K562 (cell line): ENCODE measurements around the gene MICAL1.

Experiments used
- BRCA1 ChIP-seq, 2 experiments: fragments of 450-650 bp in 1 of 2; sonication (generic) in 1 of 2; formaldehyde crosslinking in 1 of 2; IDR thresholded peaks; 2 replicates each; pipeline versions ENCODE4 v1.5.0 to v1.6.1; 2017 to 2020; ENCODE audit warnings: mild to moderate bottlenecking in 1 of 2, missing genetic modification reagents in 1 of 2
- CBX8 ChIP-seq: fragments of 200-600 bp; sonication (generic); IDR thresholded peaks from 2 replicates; pipeline ENCODE4 v1.6.1; 2012; ENCODE audit warnings: borderline replicate concordance, mixed run types, low read depth, mild to moderate bottlenecking, moderate library complexity, mixed read lengths, low read length, control low read depth, inconsistent platforms; ENCODE audit not compliant: poor library complexity, severe bottlenecking; ENCODE audit errors: extremely low read depth
- CTCF ChIP-seq, 3 experiments: IDR thresholded peaks in 2 of 3; conservative IDR thresholded peaks in 1 of 3; 2 replicates each; pipeline ENCODE4 v1.5.1; 2011 to 2012; ENCODE audit warnings: low read length in 3 of 3, mild to moderate bottlenecking in 3 of 3, control low read depth in 2 of 3, improper control_type of control experiment in 1 of 3, inconsistent platforms in 1 of 3, low read depth in 1 of 3, mixed read lengths in 1 of 3, moderate library complexity in 1 of 3; ENCODE audit not compliant: insufficient read depth in 2 of 3
- ESRRA ChIP-seq: fragments of 450-650 bp; IDR thresholded peaks from 2 replicates; pipeline ENCODE4 v1.6.1; 2014; ENCODE audit warnings: low read depth, mild to moderate bottlenecking, moderate library complexity, borderline replicate concordance
- HMG20A ChIP-seq: fragments of 450-650 bp; formaldehyde crosslinking; conservative IDR thresholded peaks from 2 replicates; pipeline ENCODE4 v1.4.0; 2020; ENCODE audit warnings: mild to moderate bottlenecking, mixed read lengths
- POLR2A ChIP-seq: fragments of 450-650 bp; conservative IDR thresholded peaks from 2 replicates; pipeline ENCODE4 v1.6.1; 2016
- RAD51 ChIP-seq: fragments of 450-650 bp; IDR thresholded peaks from 2 replicates; pipeline ENCODE4 v1.7.1; 2016; ENCODE audit warnings: low read depth, mild to moderate bottlenecking, borderline replicate concordance
- RB1 ChIP-seq: fragments of 450-650 bp; IDR thresholded peaks from 2 replicates; pipeline ENCODE4 v1.6.1; 2017; ENCODE audit warnings: low read depth, mild to moderate bottlenecking
- U2AF1 ChIP-seq: fragments of 200-400 bp; formaldehyde crosslinking; optimal IDR thresholded peaks from 2 replicates; pipeline ENCODE3; 2017; ENCODE audit warnings: mild to moderate bottlenecking, low read depth, low read length, moderate library complexity
- USF2 ChIP-seq: sonication (generic); formaldehyde crosslinking; IDR thresholded peaks from 2 replicates; pipeline ENCODE4 v1.5.0; 2020; ENCODE audit warnings: missing genetic modification reagents
- YY1 ChIP-seq, 3 experiments: IDR thresholded peaks; 2 replicates each; pipeline ENCODE4 v1.6.1; 2011; ENCODE audit warnings: low read length in 2 of 3, mild to moderate bottlenecking in 2 of 3, moderate library complexity in 2 of 3, borderline replicate concordance in 1 of 3, control low read depth in 1 of 3, low read depth in 1 of 3; ENCODE audit not compliant: insufficient read depth in 3 of 3, insufficient replicate concordance in 2 of 3, control insufficient read depth in 1 of 3, insufficient read length in 1 of 3; ENCODE audit errors: extremely low read depth in 1 of 3
- ZC3H4 ChIP-seq: sonication (generic); formaldehyde crosslinking; IDR thresholded peaks from 2 replicates; pipeline ENCODE4 v1.9.0; 2021; ENCODE audit warnings: missing genetic modification reagents, borderline replicate concordance
- ZNF239 ChIP-seq: fragments of 250-450 bp; sonication (Bioruptor Pico); IDR thresholded peaks from 2 replicates; pipeline ENCODE4 v1.4.0; 2020; ENCODE audit warnings: mild to moderate bottlenecking
- ZNF274 ChIP-seq: IDR thresholded peaks from 2 replicates; pipeline ENCODE4 v1.6.1; 2011; ENCODE audit warnings: low read depth, mild to moderate bottlenecking, low read length, moderate library complexity, borderline replicate concordance

- TF ChIP-seq ESRRA (no peak), USF2 (CRISPR knock-in tag) (no peak), HMG20A (CRISPR knock-in tag) (no peak), POLR2A (no peak), BRCA1 (IDR thresholded peaks at IDR 0.05) (no peak), BRCA1 (CRISPR knock-in tag; IDR thresholded peaks at IDR 0.05) (no peak), CTCF (IDR thresholded peaks at IDR 0.05 in 2 of 3, conservative IDR thresholded peaks at IDR 0.05 in 1 of 3; ENCODE audit: insufficient read depth in 2 of 3, low read depth in 1 of 3, low read length in 3 of 3) (no peak), CBX8 (no peak), U2AF1 (no peak), ZNF274 (no peak), RAD51 (no peak), ZC3H4 (CRISPR knock-in tag) (no peak), RB1 (no peak), YY1 (IDR thresholded peaks at IDR 0.05; ENCODE audit: borderline replicate concordance in 1 of 3, control insufficient read depth in 1 of 3, extremely low read depth in 1 of 3, insufficient read depth in 3 of 3, insufficient read length in 1 of 3, insufficient replicate concordance in 2 of 3, low read depth in 1 of 3, low read length in 2 of 3) (no peak), ZNF239 (CRISPR knock-in tag) (no peak)
These were observed 17.5 kb upstream of the MICAL1 start for GRCh38 chr6:109473120-109473519.
